ENCODE measurements around the gene ATG2B.
"Not testable (repeated sequence)": the region's sequence is repeated elsewhere in the genome, so short reads cannot be mapped to it uniquely, and the experiment has no call there.

Gene ATG2B

GRCh38 chr14:96247031-96247430 is 116.1 kb downstream of the ATG2B start:
- DNase-seq = no peak

DNA sequence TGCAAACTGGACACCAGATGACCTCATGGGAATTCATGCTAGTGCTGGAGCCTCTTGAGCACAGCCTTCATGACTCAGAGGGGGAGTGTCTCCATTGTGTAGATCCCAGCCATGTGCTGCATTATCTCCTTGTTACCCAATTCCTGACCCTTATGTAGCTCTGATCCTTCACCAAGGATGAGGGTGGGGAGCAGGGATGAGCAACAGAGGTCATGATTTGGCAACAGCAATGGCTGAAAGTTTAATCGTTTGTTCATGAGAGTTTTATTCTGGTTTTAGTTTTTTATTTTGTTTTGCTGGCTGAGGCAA is 116.6 kb downstream of the ATG2B start:
- no peak for DNase-seq

- DNase-seq = no peak
These were observed 117.2 kb downstream of the ATG2B start for GRCh38 chr14:96245710-96246538.

DNA sequence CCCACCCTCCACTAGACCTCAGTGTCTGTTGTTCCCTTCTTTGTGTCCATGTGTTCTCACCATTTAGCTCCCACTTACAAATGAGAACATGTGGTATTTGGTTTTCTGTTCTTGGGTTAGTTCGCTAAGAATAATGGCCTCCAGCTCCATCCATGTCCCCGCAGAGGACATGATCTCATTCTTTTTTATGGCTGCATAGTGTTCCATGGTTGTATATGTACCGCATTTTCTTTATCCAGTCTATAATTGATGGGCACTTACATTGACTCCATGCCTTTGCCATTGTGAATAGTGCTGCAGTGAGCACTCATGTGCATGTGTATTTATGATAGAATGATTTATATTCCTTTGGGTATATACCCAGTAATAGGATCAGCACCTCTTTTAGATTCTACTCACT is 118.1 kb downstream of the ATG2B start:
- not testable (repeated sequence) for DNase-seq

DNA sequence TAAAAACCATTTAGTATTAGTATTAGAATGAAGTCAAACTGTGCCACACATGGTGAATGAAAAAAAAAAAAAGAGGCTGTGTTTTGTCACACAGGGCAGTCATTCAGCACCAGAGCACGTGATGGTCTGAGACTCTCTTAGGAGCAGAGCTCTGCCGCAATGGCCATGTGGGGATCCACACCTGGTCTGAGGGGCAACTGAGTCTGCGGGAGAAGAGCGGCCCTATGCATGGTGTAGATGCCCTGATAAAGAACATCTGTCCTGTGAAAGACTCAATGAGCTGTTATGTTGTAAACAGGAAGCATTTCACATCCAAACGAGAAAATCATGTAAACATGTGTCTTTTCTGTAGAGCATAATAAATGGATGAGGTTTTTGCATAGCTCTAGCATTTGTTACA is 119.4 kb downstream of the ATG2B start:
- DNase-seq = no peak

- DNase-seq = no peak
These were observed 121.0 kb downstream of the ATG2B start for GRCh38 chr14:96242126-96242525.

DNA sequence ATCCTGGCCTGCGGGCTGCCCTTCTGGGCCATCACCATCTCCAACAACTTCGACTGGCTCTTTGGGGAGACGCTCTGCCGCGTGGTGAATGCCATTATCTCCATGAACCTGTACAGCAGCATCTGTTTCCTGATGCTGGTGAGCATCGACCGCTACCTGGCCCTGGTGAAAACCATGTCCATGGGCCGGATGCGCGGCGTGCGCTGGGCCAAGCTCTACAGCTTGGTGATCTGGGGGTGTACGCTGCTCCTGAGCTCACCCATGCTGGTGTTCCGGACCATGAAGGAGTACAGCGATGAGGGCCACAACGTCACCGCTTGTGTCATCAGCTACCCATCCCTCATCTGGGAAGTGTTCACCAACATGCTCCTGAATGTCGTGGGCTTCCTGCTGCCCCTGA is 122.5 kb downstream of the ATG2B start:
- no peak for DNase-seq

GRCh38 chr14:96239711-96240141 is 123.4 kb downstream of the ATG2B start:
- no peak for DNase-seq

GRCh38 chr14:96238676-96239265 is 124.4 kb downstream of the ATG2B start:
- DNase-seq = no peak

- DNase-seq = no peak
These were observed 125.5 kb downstream of the ATG2B start for GRCh38 chr14:96237641-96238040.

DNA sequence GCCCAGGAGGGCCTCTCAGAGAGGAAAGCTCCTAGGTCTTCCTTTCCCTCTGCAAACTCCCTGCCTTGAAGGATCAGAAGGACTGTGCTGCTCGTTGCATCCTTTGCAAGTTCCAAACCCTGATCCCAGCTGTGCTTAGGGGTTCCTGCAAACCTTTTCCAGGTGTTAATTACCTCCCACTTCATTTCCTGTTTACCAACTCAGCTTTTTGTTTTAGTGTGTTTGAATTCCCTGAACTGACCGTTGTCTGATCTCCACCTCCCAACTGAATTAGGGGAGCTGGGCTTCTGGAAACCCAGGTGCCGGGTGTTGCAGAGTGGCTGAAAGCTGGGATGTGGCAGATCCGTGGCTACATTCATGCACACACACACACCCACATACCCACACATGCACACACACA is 127.7 kb downstream of the ATG2B start:
- DNase-seq = no peak

- DNase-seq = no peak
These were observed 129.5 kb downstream of the ATG2B start for GRCh38 chr14:96233661-96234060.

DNA sequence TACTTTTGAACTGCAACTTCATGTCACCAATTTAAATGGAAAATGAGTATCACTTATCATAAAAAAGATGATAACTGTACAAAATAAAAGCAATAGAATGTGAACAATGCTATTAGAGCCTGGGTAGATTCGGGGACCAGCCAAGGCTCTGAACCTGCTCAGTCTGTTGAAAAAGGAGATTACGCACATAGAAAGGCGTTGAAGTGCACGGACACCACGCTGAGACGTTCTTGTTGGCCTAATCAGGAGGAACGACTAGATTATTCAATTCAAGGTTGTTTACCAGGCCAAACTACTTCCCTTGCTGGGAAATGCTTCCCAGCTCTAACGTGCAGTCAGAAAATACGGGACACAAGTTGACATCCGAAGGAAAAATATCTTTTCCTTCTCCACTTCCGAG is 130.6 kb downstream of the ATG2B start:
- no peak for DNase-seq

- DNase-seq = no peak
These were observed 131.5 kb downstream of the ATG2B start for GRCh38 chr14:96231526-96232130.

DNA sequence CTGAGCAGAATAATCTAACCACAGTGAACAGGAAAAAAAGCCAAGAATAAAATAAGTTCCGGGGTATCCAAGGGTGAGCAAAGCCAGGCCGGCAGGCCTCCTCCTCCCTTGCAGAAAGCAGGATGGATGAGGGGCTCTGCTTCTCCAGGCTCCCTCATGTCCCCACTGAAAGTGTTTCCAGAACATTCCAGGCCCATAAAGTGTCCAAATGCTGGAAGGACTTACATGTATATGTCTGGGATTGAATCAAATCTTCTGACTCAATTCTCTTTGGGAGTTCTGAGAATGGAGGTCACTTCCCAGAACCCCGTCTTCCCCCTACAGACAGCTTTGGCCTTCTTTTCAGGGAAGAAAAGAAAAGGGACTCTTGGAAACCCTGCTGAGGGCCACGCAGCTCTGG is 132.1 kb downstream of the ATG2B start:
- DNase-seq = no peak

DNA sequence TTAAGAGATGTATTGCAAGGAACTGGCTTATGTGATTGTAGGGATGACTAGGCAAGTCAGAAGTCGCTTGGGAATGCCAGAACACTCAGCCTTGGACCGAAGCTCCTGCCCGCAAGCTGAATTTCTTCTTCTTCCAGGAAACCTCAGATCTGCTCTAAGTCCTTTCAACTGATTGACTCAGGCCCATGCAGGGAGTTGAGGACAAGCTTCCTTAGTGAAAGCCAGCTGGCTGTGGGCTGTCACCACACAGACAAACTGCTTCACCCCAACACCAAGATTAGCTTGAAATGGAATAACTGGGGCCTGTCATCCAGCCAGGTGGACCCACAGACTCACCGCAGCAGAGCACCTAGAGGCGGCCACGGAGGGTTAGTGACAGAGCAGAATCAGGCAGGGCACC is 133.8 kb downstream of the ATG2B start:
- no peak for DNase-seq
